MCF 10A (cell line): ENCODE results near the gene MINDY3. TPM values are rescaled to one million over a fixed set of nuclear protein-coding genes. Genes with fewer than 3 reads are reported as not detected.

Experiments
- Bru-seq: library from RNA; stranded (reverse); fragments of 400-500 nt; gene quantifications from one replicate; lab custom pipeline; 2021; lab: Mats Ljungman, UMichigan
- BruChase-seq, 2 experiments: library from RNA; stranded (reverse); fragments of 400-500 nt; gene quantifications; one replicate each; lab custom pipeline; 2021; lab: Mats Ljungman, UMichigan
- BruUV-seq: library from RNA; stranded (reverse); fragments of 400-500 nt; replicated peaks from 2 replicates; lab custom pipeline; 2021; lab: Mats Ljungman, UMichigan
- CTCF ChIA-PET: fragments of 300-600 bp; sonication (Branson Sonifier 250); formaldehyde crosslinking; extraction: SDS; loops from one replicate; lab custom pipeline; 2021; ENCODE audit warnings: antibody characterized with exemption, inconsistent platforms; lab: Yijun Ruan, JAX
- POLR2A ChIA-PET: fragments of 300-600, 350-650 bp; sonication (Branson Sonifier 250); formaldehyde crosslinking; extraction: SDS; loops from one replicate; lab custom pipeline; 2020; ENCODE audit warnings: antibody characterized with exemption, inconsistent platforms; lab: Yijun Ruan, JAX
- DNase-seq: peaks from one replicate; pipeline ENCODE4 v3.0.0-alpha.2; 2018; ENCODE audit not compliant: unreplicated experiment
- H3K27ac Mint-ChIP-seq: one replicate; pipeline ENCODE4 v1.8.0; 2022; ENCODE audit warnings: mild to moderate bottlenecking, low read depth, mixed read lengths; ENCODE audit not compliant: unreplicated experiment
- H3K27me3 Mint-ChIP-seq: one replicate; pipeline ENCODE4 v1.8.0; 2022; ENCODE audit warnings: mixed read lengths; ENCODE audit not compliant: insufficient read depth, unreplicated experiment
- H3K36me3 Mint-ChIP-seq: one replicate; pipeline ENCODE4 v1.8.0; 2022; ENCODE audit warnings: mild to moderate bottlenecking, moderate library complexity, mixed read lengths; ENCODE audit not compliant: insufficient read depth, unreplicated experiment
- H3K4me1 Mint-ChIP-seq: one replicate; pipeline ENCODE4 v1.8.0; 2022; ENCODE audit warnings: mixed read lengths; ENCODE audit not compliant: insufficient read depth, unreplicated experiment
- H3K4me3 Mint-ChIP-seq: one replicate; pipeline ENCODE4 v1.8.0; 2022; ENCODE audit warnings: mild to moderate bottlenecking, moderate library complexity, mixed read lengths; ENCODE audit not compliant: unreplicated experiment
- H3K9me3 Mint-ChIP-seq: one replicate; pipeline ENCODE4 v1.8.0; 2022; ENCODE audit warnings: mixed read lengths; ENCODE audit not compliant: unreplicated experiment
- CTCF ChIP-seq: fragments of 200-600 bp; IDR thresholded peaks from one replicate; pipeline ENCODE4 v1.8.0; 2022; ENCODE audit warnings: antibody characterized with exemption, mild to moderate bottlenecking; ENCODE audit not compliant: unreplicated experiment
- intact Hi-C: fragments of 100-400 bp; cut with micrococcal nuclease; formaldehyde crosslinking; loops from 2 replicates; pipeline ENCODE4 v1.14.1; 2022
- long read RNA-seq: library from polyadenylated mRNA; stranded (forward); transcript quantifications from one replicate; pipeline ENCODE4 v2.0.0, GENCODE V29; 2022
- total RNA-seq: library from RNA; stranded (reverse); gene quantifications from 2 replicates; pipeline ENCODE4 v1.2.3, GENCODE V29; 2022

MINDY3 gene
- total RNA-seq (28.8 and 31.7 TPM in 2 replicates), Bru-seq, nascent RNA (percentile 82 among the genes with signal in this experiment), BruChase-seq, experiment 1, labeled RNA remaining after a 6-hour chase (percentile 65 among the genes with signal in this experiment), BruChase-seq, experiment 2, labeled RNA remaining after a 2-hour chase (percentile 80 among the genes with signal in this experiment)
- long read RNA-seq, transcript MINDY3-201 (15 exons, 2,381 nt), result major isoform, 51 of 76 reads
- long read RNA-seq, transcript MINDY3-206 (14 exons, 2,307 nt), result minor isoform, 5 of 76 reads
- long read RNA-seq, partial matches to known transcripts, result 2 of 76 reads
- long read RNA-seq, other reads (novel, unspliced or antisense), result 17 of 76 reads

- H3K27me3 Mint-ChIP-seq, result peaks cover 21% of the 10 kb centered on the region
- H3K36me3 Mint-ChIP-seq, result peaks cover 6% of the 10 kb centered on the region
- intact Hi-C loops, result loop anchor here (2.0 kb wide), 1 partner anchor 581 kb away; no protein-coding TSS in a partner anchor
- H3K27ac Mint-ChIP-seq, result peak within 1 kb of the TSS; percentile 89
- CTCF ChIA-PET, result interaction anchor here (0.6 to 1.1 kb wide), 9 partner anchors 18 to 1312 kb away, joined by 3 to 6 read pairs (median 3); no protein-coding TSS in a partner anchor
- no peak for TF ChIP-seq CTCF
- H3K4me3 Mint-ChIP-seq, result peak within 1 kb of the TSS; percentile 97
- no TSS peak for BruUV-seq
- peak; percentile 82 for DNase-seq
- peaks cover 20% of the 10 kb centered on the region for H3K4me1 Mint-ChIP-seq
- POLR2A ChIA-PET, result interaction anchor here (0.7 to 1.8 kb wide), 12 partner anchors 11 to 1783 kb away, joined by 3 to 11 read pairs (median 3); partner anchors contain the start of genes MEIG1, RSU1, STAM and TRDMT1
- H3K9me3 Mint-ChIP-seq, result no peaks in the 10 kb centered on the region
These were observed at the start of gene MINDY3 for GRCh38 chr10:15859906-15860691. MINDY3 (minus strand) TSS chr10:15860507; CDS start chr10:15860299, 208 bp downstream.

- ChIA-PET CTCF (interaction anchor here (0.6 to 4.5 kb wide), 33 partner anchors 10 to 919 kb away, joined by 3 to 26 read pairs (median 5); partner anchors contain the start of gene MINDY3), POLR2A (interaction anchor here (1.4 kb wide), 1 partner anchor 23 kb away, joined by 4 read pairs; no protein-coding TSS in a partner anchor)
- Mint-ChIP-seq H3K4me3 (no peak overlapping the region), H3K4me1 (peaks cover 5% of the 10 kb centered on the region), H3K9me3 (no peaks in the 10 kb centered on the region), H3K36me3 (no peaks in the 10 kb centered on the region), H3K27ac (no peak overlapping the region), H3K27me3 (peaks cover 24% of the 10 kb centered on the region)
- no TSS peak for BruUV-seq
- intact Hi-C loops, result loop anchor here (1.0 to 10.0 kb wide), 4 partner anchors 643 to 1355 kb away; no protein-coding TSS in a partner anchor
- TF ChIP-seq CTCF, result no peak
- no peak for DNase-seq
These were observed 41.6 kb upstream of the MINDY3 start for GRCh38 chr10:15901889-15902288.

- Mint-ChIP-seq H3K4me3 (no peak overlapping the region), H3K4me1 (peaks cover 5% of the 10 kb centered on the region), H3K36me3 (no peaks in the 10 kb centered on the region), H3K9me3 (no peaks in the 10 kb centered on the region), H3K27ac (no peak overlapping the region), H3K27me3 (peaks cover 44% of the 10 kb centered on the region)
- TF ChIP-seq CTCF, result no peak
- ChIA-PET CTCF (interaction anchor here (1.3 to 2.0 kb wide), 2 partner anchors 31 to 881 kb away, joined by 3 to 4 read pairs; no protein-coding TSS in a partner anchor), POLR2A (no interaction called here)
- DNase-seq, result peak; percentile 19
- intact Hi-C loops, result no loop called here
- BruUV-seq, result no TSS peak
These were observed 37.7 kb upstream of the MINDY3 start for GRCh38 chr10:15898046-15898445.
